GM12801 (cell line): ENCODE measurements around the gene GRAMD1B.

ENCODE experiments used
- CTCF ChIP-seq: IDR thresholded peaks from one replicate; pipeline ENCODE4 v1.5.1; 2011; ENCODE audit warnings: control low read depth; ENCODE audit not compliant: insufficient read length; ENCODE audit errors: extremely low read depth

GRAMD1B gene

GRCh38 chr11:123548774-123549173, 118.7 kb downstream of the GRAMD1B start:
- no peak for TF ChIP-seq CTCF

- TF ChIP-seq CTCF = no peak
These were observed 120.2 kb downstream of the GRAMD1B start for GRCh38 chr11:123549926-123550917.

GRCh38 chr11:123551079-123551478, 121.0 kb downstream of the GRAMD1B start:
- no peak for TF ChIP-seq CTCF

- no peak for TF ChIP-seq CTCF
These were observed 126.6 kb downstream of the GRAMD1B start for GRCh38 chr11:123556633-123557032.

- TF ChIP-seq CTCF = no peak
These were observed 128.7 kb downstream of the GRAMD1B start for GRCh38 chr11:123558536-123559315.

- no peak for TF ChIP-seq CTCF
These were observed 129.5 kb downstream of the GRAMD1B start for GRCh38 chr11:123559523-123559955.

GRCh38 chr11:123560006-123560405, 129.9 kb downstream of the GRAMD1B start:
- no peak for TF ChIP-seq CTCF
